GM21390 (cell line): ENCODE measurements around the gene YPEL5.

ENCODE experiments used
- ATAC-seq: cut with Tn5 transposase; IDR thresholded peaks from one replicate; pipeline ENCODE4 v1.9.1; 2021; ENCODE audit not compliant: unreplicated experiment

Gene YPEL5

GRCh38 chr2:30201990-30202389 is 55.2 kb downstream of the YPEL5 start:
- ATAC-seq = no peak

DNA sequence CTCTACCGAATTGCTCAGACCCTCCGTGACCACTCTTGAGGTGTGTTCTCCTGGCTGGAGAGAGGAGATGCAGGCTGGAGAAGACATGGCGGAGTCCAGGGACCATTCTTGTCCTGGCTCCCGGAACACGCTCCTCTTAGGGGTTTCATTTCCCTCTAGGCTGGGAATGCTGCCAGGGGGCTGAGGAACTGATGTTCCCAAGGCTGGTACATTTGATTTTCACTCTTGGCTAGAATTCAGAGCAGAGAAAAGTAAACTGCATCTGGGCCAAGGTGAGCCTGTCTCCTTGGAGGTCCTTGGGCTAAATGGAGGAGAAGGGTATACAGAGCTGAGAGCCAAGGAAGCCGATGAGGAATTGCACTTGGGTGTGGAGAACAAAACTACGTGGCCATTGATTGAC is 56.3 kb downstream of the YPEL5 start:
- ATAC-seq = no peak

DNA sequence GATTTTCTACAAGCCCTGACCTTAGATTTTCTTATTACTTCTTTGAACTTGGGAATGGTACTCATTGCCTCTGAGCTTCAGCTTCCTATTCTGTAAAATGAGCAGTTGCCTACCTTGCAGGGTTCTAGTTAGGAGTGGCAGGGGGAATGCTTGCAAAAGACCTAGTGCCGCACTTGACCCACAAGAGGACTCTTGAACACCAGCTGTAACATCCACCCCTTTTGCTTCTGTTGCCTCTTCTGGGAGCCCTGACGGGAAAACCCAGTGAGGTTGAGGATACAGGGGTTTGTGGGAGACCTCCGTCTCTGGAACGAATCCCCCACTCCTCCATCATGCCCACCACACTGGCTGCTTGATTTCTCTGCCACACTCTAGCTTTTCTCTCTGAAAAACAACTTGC is 57.5 kb downstream of the YPEL5 start:
- ATAC-seq = no peak

- no peak for ATAC-seq
Measured at GRCh38 chr2:30205456-30205855, 58.6 kb downstream of the YPEL5 start.

GRCh38 chr2:30206461-30207430 is 59.9 kb downstream of the YPEL5 start:
- ATAC-seq = no peak

- ATAC-seq = no peak
Measured at GRCh38 chr2:30208453-30208852, 61.6 kb downstream of the YPEL5 start.

GRCh38 chr2:30209227-30209626 is 62.4 kb downstream of the YPEL5 start:
- ATAC-seq = no peak
